22Rv1 (cell line): ENCODE measurements around the gene PXMP4.

Experiments
- CTCF ChIP-seq: fragments of 450-650 bp; IDR thresholded peaks from 2 replicates; pipeline ENCODE4 v1.5.1; 2017; ENCODE audit warnings: mild to moderate bottlenecking
- ZFX ChIP-seq: fragments of 450-650 bp; IDR thresholded peaks from 2 replicates; pipeline ENCODE4 v1.6.1; 2017; ENCODE audit warnings: antibody characterized with exemption, borderline replicate concordance

GRCh38 chr20:33697129-33697528 is 23.0 kb downstream of the PXMP4 start:
- TF ChIP-seq CTCF: no peak
- no peak for TF ChIP-seq ZFX
